Left colon (tissue), 2 donors: ENCODE results near the gene JDP2. TPM values are rescaled to one million over a fixed set of nuclear protein-coding genes. Genes with fewer than 3 reads are reported as not detected.

Experiments used
- ATAC-seq: fragments of 200-7000 bp; cut with Tn5 transposase; one replicate; pipeline ENCODE4 v1.9.1; 2020; ENCODE audit warnings: mild to moderate bottlenecking, moderate library complexity
- DNase-seq, 2 donors: peaks; one replicate each; pipeline ENCODE4 v3.0.0-alpha.2; 2020
- intact Hi-C, 2 donors: fragments of 100-400 bp; cut with DNase I in 1 of 2; cut with micrococcal nuclease in 1 of 2; formaldehyde crosslinking; loops; one replicate each; pipeline versions ENCODE4 v1.11.2 to v1.14.0; 2022; cut with DNase I, micrococcal nuclease
- total RNA-seq, 2 donors: library from RNA; stranded (reverse); fragmentation: NEBNext Ultra II Directional; extraction: Animal tissue kit (Norgen Biotek cat#: 25700); gene quantifications; one replicate each; pipeline ENCODE4 v1.2.1, GENCODE V29; 2021
- donor health status: DM: no; HTN: no; CAD: no.
- donor health status: DM: yes; HTN: yes; CAD: no.

JDP2 gene
- total RNA-seq, 2 donors from 2014 or later = 29.5 to 40.1 TPM

DNA sequence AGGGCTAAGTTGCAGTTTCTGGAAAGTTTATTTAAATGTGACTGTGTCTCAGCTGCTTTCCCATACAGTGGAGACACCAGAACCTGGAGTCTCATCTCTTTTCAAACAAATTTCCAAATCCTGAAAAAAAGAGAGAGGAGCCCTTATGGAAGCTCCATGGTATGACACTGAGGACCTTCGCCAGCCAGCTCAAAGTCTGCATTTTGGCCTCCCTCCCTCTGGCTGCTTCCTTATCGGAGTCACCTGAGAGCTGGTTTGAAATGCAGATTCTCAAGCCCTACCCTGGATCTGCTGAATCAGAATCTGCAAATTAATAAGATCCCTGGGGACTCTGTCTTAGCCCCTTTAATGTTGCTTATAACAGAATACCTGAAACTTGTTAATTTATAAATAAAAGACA, 21.7 kb upstream of the JDP2 start:
- ATAC-seq (no peak), DNase-seq (no peak)
- intact Hi-C loops = no loop called here

DNA sequence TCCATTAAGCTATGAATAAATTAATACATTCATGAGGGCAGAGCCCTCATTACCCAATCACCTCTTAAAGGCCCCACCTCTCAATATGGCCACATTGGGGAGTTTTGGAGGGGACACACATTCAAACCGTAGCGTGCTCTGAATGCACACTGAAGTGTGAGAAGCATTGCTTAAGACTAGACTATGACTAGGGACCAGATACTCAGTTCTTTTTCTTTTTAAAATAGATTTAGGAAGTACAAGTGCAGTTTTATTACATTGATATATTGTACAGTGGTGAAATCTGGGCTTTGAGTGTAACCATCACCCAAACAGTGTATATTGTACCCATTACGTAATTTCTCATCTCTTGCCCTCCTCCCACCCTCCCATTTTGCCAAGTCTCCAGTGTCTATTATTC, 21.0 kb upstream of the JDP2 start:
- no peak for DNase-seq
- intact Hi-C loops = no loop called here
- no peak for ATAC-seq

DNA sequence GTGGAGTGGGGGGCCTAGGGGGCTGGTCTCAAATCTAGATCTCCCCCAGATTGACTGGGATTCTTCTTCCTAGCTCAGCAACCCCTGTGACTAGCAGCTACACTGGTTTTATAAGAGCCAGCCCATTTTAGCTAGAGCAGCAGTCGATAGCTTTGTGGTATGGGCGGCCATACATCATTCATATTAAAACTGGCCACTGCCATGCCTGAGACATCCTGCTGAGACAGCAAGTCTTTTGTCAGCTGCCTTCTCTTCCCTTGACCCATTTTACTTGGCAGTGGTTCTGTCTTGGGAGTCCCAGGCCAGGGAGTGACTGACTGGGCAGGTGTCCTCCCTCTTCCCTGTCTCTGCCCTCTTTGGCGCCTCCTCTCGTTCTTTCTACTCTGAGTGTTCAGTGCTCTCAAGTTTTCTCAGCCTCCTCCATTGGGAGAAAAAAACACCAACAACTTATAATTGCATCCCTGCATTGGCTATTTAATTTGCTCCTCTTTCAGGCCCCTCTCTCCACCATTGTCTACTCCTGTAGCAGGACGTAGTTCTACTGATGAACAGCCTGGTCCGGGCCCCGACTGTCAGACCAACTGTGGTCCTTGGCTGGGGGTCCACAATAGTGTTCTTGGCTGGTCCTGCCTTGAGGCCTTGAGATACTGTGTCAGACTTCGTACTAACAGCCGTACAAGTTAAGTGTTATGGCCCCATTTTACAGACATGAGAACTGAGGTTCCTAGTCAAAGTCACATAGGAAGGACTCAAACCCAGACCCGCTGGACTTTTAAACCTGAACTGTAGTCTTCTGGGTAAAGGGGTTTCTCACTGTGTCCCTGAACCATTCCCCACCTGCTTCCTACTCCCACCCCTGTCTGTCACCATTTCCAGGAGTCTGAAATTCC, 18.3 kb upstream of the JDP2 start:
- DNase-seq (no peak), ATAC-seq (no peak)
- intact Hi-C loops = no loop called here

DNA sequence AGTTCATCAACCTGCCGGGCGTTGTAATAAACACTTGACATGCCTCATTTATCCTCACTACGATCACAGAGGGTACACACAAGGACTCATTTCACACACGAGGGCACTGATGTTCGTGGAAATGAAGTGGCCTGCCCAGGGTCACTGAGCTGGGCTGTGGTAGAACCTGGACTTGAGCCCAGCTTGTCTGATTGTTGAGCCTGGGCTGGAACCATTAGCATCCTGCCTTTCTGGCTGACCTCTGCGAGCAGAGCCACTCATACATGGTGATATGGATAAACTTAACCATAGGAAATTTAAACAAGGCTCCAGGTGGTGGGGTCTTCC, 16.6 kb upstream of the JDP2 start:
- ATAC-seq (no peak), DNase-seq (no peak)
- intact Hi-C loops = no loop called here

DNA sequence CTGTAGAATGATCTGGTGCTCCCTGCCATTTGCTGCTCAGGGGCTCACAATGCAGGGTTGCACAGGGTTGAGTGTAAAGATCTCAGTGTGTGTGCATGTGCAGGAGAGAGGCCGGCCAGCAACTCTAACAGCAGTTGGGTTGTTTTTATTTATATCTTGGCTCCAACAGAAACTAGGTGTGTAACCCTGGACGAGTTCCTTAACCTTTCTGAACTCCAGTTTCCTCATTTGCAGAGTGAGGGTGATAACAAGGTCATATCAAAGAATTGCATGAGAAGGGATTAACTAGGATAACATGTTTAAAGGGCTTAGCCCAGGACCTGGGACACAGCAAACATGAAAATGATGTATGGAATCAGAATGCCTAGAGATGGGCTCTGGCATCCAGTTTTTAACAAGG, 14.8 kb upstream of the JDP2 start:
- DNase-seq (no peak), ATAC-seq (peak; percentile 55)
- intact Hi-C loops = no loop called here

DNA sequence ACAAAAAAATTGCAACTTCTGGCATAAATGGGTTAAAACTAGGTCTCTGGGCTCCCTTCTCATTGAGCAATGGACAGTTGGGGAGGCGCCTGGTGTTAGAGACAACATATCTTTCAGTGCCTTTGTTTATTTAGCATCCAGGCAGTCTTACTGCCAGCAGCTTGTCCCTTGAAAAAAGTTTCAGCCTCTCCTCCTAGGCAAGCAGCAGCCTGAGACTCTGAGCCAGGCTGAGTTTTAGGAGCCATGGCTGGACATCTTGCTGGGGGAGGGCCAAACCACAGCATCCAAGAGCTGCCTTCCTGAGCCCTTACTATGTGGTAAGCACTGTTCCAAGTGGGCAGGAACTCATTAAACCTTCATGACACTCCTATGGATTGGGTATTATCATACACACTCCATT, 10.1 kb upstream of the JDP2 start:
- intact Hi-C loops = no loop called here
- ATAC-seq (peak; percentile 54), DNase-seq (no peak)

DNA sequence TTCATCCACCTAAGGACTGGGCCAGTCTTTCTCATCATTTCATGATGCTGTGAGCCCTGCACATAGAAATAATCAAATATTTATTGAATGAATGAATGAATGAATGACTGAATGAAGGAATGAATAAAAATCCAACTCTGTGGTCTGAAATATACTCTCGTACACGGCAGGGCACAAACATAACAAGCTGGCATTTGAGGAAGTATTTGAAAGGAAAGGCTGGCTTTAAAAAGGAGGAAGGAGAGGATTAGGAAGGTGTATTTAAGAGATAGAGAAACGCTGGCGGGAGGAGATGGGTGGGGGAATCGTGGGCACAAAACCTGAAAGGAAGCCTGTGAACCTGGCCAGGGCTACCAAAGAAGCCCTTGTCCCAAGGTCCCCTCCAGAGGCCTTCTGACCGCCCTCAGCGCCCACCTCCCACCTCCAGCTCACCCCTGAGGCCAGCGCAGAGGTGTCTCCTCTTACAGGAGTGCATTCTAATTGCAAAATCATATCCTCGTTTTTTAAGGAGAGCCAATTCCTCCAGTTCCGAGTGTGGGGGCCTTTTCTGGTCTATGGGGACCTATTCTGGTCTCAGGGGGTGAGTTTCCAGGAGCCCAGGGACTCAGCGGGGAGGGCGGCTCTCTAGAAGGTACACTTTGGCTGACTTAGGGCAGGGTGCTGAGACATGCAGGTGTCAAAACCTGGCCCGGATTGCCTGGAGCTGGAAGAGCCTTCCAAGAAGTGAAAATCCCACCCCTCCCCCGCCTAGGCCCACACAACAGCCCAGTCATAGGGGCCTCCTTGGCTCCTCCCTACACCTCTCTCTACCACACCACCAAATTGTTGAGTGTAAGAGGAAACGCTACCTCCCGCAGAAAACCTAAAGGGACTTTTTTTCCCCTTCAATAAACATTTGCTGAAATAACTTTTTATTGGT, 8.7 kb upstream of the JDP2 start:
- ATAC-seq (peak; percentile 92), DNase-seq (peak; percentile 75 to 84)

DNA sequence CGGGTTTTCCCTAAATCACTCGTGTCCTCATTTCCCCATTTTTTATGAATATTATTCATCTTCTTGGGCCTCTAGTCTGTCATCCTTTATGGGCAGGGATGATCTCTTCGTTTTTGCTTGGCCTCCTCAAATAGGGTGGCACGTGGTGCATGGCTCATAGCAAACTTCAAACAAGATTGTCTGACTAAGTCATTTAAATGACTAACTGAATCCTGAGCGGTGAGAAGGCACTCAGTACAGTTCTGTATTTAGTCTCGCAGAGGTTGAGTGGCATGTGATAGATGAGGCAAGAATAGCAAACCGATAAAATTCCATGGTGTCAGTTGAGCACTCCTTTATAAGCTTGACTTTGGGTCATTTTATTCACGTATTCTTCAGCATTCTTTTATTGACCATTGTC, 5.7 kb upstream of the JDP2 start:
- ATAC-seq (no peak), DNase-seq (no peak)
- intact Hi-C loops = no loop called here

More for the DNA sequence above, 8.7 kb upstream of the JDP2 start:
- intact Hi-C loops = no loop called here

DNA sequence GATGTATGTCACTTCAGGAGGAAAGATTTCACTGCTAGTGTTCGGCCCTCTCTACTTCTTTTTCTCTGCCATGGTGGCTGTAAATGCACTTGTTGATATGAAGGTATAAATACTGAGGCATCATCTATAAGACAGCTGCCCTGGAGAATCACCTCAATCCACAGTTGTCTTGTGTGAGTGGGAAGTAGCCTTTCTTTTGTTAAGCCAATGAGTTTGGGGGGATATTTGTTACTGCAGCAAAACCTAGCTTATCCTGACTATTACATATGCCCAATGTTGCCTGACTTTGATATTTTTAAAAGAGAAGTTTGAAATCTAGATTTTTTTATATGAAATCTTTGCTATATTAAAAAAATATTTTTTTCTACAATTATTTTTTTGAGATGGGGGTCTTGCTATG, 3.3 kb upstream of the JDP2 start:
- intact Hi-C loops = no loop called here
- ATAC-seq (no peak), DNase-seq (no peak)

DNA sequence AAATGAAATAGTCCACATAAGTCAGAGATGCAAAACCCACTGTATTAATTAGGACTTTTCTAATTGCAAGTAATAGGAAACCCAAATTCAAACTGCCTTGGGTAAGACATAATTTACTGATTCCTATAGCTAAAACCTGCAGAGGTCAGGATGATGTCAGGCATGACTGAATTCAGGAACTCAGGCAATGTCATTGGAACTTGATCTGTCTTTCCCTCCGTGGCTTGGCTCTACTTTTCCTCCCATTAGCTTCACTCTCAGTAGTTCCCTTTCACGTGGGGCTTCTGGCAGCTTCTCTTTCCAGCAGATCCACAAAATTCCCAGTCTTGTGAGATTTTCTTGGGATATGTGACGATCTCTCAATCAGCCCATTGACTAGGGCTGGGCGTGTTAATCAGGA, 2.4 kb upstream of the JDP2 start:
- ATAC-seq (no peak), DNase-seq (no peak)
- intact Hi-C loops = no loop called here

DNA sequence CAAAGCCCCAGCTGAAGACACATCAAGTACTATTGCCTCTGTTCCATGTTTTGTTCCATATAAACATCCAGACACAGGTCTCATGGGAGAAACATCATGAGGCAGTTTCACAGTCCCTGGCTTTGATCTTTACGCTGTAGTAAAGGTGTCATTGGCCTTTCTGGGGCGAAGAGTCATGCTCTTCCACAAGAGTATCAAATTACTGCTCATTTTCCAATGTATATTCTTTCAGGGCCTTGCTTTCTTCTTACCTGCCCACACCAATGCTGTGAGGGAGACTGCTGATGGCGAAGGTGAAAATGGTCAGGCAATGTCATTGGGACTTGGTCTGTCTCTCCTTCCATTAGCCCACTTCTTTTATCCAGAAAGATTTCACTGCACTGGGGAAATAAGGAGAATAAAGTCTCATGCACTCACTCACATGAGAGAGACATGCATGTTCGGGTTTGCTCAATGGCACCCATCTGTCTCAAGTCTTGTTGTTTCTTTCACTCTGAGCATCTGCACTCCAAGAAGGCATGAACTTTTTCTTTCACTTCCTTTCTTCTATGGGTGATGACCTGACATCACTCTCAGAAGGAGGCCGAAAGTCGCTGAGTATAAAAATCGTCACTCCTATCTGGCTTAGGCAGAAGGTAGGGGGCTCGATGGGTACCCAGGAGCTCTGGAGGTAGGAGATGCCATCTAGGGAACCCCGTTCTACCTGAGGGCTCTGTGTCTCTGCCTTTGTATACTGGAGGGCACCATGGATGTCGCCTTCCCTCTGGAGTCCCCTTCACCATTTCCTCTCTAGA, 1.3 kb upstream of the JDP2 start:
- intact Hi-C loops = no loop called here
- DNase-seq (no peak), ATAC-seq (no peak)

DNA sequence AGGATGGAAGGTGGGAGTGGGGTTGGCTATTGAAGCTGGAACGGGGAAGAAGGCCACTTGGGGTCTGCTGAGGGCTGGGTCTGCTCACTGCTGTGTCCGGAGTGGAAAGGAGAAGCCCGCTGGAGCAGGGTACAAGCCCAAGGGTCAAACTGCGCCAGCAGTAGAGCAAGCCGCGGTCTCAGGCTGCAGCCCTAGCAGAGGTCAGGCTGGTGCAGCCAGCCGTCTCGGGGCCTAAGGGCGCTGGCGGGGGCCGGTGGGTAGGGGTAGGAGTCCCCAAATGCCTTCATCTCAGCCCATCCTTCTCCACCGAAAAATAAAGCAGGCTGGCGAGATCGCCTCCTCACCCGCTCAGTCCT, 718 bp upstream of the JDP2 start:
- DNase-seq = peak in 1 of 2 donors; percentile 43
- intact Hi-C loops = no loop called here
- peak; percentile 18 for ATAC-seq

DNA sequence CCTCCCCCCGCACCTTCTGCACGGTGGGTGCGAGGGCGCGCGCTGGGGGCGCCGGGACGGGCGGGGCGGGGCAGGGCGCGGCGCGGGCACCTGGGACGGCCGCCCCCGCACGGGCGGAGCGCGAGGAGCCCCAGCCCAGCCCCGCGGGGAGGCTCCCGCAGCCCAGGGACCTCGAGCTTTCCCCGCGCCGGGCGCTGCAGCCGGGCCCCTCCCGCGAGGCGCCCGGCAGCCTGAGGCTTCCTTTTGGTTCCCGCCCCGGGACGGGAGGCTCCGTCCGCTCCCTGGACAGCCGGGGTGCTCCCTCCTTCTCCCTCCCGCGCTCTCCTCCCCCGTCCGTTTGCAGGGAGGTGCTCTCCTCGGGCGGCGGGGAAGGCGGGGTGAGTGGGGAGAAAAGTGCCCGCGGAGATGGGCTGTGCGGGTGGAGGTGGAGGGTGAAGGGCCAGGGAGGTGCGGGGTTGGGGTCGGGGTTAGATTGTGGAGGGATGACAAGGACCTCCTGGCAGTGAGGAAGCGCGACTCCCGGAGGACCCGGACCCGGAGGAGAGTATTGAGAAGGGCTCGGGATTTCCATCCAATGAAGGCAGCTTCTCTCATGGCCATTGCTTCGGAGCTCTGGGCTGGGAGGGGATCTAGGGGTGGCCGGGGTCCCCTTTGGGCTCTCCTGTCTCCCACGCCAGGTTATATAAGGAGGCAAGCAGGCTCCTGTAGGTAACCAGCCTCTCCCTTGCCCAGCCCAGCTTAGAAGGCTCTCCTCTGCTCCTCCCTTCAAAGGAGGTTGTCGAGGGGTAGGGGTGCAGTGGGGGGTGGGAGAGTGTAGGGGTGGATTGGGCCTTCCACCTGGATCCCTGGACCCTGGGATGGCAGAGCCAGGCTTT, 645 bp downstream of the JDP2 start:
- ATAC-seq (peak; percentile 56), DNase-seq (peak; percentile 67 to 72)
- intact Hi-C loops = no loop called here

DNA sequence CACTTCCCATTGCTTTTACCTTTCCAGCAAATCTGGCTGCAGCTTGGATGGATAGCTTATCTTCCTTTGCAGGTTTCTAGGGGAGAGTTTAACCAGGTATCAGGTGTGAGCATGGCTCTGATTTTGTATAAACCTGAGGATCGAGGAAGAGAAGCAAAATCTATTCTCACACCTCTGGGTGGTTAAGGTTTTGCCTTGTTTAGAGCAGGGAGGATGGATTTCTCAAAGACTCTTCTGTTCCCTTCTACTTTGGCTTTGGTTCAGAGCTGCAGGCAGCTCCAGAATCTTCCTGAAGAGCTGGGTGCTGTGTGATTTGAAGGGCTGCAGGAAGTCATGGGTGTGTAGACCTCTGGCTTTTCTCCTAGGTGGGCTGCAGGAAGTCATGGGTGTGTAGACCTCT, 1.7 kb downstream of the JDP2 start:
- intact Hi-C loops = no loop called here
- no peak for ATAC-seq
- no peak for DNase-seq

DNA sequence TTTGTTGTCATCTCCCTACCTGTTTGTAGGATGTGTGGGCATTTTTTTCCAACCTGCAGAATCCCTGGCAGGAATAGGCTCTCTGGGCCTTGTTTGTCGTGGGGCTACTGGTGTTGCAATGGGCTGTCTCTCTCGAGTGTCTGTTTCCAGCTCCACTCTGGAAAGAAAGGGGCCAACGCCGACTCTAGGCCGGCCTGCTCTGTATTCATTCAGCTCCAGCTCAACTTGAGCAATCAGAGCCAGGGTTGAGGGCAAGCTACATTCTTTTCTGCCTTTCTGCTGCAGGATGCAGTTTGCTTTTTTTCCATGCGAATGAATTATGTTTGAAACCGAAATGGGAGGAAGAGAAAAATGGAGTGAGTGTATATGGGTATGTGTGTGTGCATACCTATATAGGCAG, 2.3 kb downstream of the JDP2 start:
- ATAC-seq = no peak
- DNase-seq = no peak
- intact Hi-C loops = no loop called here

DNA sequence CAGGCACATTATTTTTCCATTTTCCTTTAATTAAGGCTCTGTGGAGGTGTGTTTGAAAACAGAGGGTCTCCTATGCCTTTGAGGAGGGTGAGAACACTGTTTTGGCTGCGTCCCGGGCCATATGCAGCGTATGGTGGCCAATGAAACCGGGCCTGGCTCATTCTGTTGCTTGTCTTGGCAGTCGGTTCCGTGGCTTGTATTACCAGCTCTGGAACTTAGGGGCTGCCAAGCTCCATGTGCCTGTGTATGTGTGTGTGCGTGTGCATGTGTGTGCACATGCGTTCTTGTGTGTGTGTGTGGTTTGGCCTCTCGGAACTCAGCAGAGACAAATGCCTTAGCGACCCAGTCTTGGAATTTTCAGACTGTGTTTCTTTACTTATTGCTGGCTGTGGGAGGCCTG, 2.7 kb downstream of the JDP2 start:
- intact Hi-C loops = no loop called here
- no peak for DNase-seq
- ATAC-seq = no peak

DNA sequence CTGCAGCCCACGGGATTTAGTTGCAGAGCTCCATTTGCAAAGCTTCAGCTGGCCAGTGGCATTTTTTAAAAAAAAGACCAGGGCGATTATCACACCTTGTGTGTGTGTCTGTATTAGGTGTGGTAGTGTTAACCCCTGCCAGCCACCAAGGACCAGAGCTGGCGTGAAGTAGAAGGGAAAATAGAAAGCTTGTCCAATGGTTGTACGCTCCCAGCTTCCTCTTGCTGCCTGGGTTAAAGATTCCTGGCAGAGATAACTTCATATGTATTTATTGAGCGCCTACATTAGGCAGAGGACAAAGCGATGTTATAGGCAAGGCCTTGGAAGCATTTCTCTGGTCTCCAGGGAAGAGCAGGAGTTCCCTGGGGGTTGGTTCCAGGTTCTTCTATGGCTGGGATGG, 3.2 kb downstream of the JDP2 start:
- intact Hi-C loops = no loop called here
- ATAC-seq (no peak), DNase-seq (no peak)

DNA sequence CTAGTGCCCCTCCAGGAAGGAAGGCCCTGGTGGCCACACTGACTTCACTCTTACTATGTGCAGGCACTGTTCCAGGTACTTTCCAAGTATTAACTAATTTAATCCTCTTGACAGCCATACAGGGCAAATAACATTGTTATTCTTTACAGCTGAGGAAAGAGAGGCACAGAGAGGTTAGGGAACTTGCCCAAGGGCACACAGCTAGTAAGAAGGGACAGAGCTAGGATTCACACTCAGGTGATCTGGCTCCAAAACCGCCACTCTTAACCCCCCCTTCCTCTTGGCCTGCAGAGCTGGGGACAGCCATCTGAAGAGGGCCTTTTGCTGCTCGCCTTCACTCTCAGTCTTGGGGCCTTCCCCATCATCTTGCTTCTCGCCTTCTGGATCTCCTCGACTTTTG, 4.0 kb downstream of the JDP2 start:
- intact Hi-C loops = no loop called here
- DNase-seq = no peak
- no peak for ATAC-seq

DNA sequence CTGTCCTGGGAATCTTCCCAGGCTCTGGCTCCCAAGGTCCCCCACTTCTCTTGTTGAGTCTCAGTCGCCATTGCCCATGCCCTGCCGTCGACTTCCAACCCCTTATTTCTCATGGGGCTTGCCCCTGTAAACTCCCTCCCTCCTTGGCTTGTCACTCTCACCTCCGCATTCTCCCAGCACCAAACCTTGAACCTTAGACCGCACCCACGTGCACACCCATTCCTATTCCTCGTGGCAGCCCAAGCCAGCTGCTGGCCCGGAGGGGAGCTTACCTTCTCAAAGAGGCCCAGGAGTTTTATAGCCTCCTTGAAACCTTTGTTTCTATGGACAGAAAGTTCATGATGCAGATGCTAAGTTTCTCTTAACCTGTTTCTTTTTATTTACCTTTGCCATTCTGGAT, 4.6 kb downstream of the JDP2 start:
- DNase-seq = peak; percentile 68 to 78
- peak; percentile 66 for ATAC-seq
- intact Hi-C loops = no loop called here
